OCI-M2 (cell line): ENCODE data around the gene SIGLEC9.

Source experiments
- DNase-seq: peaks from one replicate; lab custom pipeline; 2025; ENCODE audit not compliant: unreplicated experiment; lab: John Stamatoyannopoulos, UW

The SIGLEC9 gene

DNA sequence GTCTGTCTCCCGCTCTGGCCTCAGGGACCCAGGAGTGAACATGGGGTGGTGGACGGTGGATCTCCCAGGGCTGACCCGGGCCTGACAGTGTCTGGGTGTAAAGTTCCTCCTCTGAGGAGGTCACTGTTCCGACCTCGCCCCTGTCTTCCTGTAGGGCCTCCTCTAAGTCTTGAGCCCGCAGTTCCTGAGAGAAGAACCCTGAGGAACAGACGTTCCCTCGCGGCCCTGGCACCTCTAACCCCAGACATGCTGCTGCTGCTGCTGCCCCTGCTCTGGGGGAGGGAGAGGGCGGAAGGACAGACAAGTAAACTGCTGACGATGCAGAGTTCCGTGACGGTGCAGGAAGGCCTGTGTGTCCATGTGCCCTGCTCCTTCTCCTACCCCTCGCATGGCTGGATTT, at the start of gene SIGLEC9:
SIGLEC9 (plus strand) TSS at position 178 of the 400 bp plus-strand sequence; CDS start at position 247, 69 bp downstream.
- no peak for DNase-seq

- no peak for DNase-seq
Measured at GRCh38 chr19:51075998-51076397, 48.7 kb upstream of the SIGLEC9 start.

DNA sequence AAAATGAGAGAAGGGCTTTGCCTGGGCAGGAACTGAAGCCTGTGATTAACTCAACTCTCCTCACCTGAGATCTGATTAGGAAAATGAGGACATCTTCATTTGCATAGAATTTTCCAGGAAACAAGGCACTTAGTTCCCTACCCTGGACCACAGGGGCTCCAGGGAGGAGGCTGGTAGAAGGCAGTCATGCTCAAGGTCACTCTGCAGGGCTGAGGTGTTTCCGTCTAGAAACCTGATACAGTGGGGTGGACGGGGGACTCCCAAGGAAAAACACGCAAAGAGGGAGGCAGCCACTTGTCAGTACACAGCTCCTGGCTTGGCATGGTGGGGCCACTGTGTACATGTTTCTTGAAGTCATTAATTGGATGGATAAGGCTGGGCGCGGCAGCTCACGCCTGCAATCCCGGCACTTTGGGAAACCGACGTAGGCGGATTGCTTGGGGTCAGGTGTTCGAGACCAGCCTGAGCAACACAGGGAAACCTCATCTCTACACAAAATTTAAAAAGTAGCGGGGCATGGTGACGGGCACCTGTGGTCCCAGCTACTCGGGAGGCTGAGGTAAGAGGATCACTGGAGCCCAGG, 48.0 kb upstream of the SIGLEC9 start:
- no peak for DNase-seq

- DNase-seq, result no peak
Measured at GRCh38 chr19:51078104-51078503, 46.6 kb upstream of the SIGLEC9 start.

DNA sequence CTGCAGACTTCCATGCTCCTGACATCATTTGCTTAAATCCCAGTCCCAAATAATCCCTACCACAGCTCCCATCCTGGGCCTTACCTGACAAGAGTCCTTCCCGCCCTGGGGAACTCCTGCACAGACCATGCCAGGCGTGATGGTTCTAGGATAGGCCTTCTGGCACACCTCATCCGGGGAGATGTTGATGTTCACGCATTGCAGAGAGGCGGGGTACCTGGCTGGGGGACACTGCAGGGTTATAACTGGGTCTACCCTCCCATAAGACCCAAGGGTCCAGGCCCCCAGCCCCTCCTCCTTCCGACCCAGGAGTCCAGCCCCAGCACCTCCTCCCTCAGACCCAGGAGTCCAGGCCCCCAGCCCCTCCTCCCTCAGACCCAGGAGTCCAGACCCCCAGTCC, 46.0 kb upstream of the SIGLEC9 start:
- DNase-seq, result no peak

DNA sequence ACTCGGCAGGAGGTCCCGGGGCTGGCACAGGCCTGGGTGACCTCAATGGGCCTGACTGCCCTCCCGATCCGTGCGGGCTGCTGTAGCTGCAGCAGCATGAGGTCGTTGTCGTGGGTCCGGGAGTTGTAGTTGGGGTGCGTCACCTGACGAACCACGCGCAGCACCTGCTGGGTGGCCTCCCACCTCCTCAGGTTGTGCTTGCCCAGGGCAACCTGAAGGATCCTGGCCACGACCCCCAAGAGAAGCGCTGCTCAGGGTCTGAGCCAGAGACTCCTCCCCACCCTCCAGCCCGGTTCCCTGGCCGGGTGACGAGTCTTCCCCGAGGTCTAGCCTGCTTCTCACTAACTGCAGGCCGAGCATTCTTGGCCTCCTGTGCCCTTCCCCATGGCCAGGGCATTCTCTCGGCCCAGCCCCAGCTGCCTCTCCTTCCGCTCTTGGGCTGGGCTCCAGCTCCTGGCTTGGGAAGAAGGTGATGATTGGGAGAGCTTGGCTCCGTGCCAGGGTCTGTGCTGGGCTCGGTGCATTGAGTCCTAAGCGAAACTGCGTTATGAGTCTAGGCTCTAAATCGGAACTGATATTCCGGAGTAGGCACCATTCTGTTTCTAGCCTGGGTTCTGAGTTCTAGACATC, 45.1 kb upstream of the SIGLEC9 start:
- no peak for DNase-seq

GRCh38 chr19:51081476-51081875, 43.2 kb upstream of the SIGLEC9 start:
- DNase-seq, result no peak

DNA sequence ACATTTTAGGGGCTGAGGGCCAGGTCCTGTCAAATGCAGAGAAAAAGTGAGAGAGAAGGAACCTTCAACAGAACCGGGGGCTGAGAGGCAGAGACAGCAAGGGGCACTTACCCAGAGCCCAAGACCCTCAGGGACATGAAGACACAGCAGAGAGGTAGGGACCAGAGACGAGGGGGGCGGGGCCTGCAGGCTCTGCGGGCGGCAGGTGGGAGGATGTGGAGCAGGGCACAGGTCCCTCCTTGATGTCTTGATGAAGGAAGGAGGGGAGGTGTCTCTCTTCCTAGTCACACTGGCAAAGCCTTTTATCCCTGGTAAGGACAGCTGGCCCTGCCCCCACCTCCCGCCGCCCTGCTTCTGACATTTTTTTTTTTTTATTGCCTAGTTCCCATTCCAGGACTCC, 42.1 kb upstream of the SIGLEC9 start, which contains the start of gene KLK14:
KLK14 (minus strand) TSS at position 277 of the 400 bp plus-strand sequence; CDS start at position 4, 273 bp downstream.
- DNase-seq, result no peak

DNA sequence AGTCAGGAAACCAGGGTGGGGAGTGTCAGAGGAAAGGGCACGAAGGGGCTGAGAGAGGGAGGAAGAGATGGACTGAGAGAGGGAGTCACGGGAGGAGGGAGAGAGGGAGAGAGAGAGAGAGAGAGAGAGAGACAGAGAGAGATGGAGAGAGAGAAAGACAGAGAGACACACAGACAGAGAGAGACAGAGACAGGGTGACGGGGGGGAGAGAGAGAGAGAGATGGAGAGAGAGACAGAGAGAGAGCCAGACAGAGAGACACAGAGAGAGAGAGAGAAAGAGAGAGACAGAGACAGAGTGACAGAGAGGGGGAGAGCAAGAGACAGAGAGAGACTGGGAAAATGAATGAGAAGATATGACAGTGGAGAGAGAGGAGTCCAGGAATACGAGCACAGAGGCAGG, 41.5 kb upstream of the SIGLEC9 start:
- no peak for DNase-seq

DNA sequence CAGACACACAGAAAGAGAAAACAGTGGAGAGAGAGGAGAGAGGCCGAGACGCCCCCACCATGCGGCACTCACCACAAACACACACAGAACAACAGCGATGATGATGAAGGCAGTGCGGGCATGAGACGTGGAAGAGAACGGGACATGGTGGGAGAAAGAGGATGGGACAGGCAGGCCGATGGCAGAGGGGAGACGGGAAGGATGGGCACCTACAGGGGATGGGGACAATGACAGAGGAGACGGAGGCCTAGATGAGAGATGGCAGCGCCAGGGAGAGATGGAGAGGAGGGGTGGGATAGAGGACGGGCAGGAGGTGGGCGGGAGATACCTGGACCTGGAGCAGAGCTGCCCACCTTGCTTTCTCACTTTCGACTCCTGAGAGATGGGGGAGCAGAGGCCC, 40.9 kb upstream of the SIGLEC9 start:
- DNase-seq, result no peak

GRCh38 chr19:51084505-51084904, 40.2 kb upstream of the SIGLEC9 start:
- no peak for DNase-seq

- no peak for DNase-seq
Measured at GRCh38 chr19:51086153-51086850, 38.4 kb upstream of the SIGLEC9 start.

GRCh38 chr19:51089786-51090185, 34.9 kb upstream of the SIGLEC9 start:
- DNase-seq, result no peak

DNA sequence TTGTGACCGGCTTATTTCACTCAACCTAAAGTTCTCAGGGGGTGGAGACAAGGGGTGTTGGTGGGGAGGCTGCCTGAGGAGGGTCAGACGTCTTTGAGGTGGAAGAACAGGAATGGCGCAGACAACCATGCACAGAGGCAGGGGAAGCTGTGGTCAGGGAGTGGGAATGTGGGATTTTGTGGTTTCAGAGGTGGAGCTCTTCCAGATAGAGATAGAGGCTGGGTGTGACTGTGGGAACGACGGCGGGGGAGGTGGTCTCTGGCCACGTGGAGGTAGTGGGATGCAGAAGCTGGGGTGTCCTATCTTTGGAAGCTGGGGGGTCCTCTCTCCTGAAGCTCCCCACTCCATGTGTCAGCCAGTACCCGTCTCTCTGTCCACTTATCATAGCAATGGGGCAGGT, 34.2 kb upstream of the SIGLEC9 start:
- DNase-seq, result no peak

DNA sequence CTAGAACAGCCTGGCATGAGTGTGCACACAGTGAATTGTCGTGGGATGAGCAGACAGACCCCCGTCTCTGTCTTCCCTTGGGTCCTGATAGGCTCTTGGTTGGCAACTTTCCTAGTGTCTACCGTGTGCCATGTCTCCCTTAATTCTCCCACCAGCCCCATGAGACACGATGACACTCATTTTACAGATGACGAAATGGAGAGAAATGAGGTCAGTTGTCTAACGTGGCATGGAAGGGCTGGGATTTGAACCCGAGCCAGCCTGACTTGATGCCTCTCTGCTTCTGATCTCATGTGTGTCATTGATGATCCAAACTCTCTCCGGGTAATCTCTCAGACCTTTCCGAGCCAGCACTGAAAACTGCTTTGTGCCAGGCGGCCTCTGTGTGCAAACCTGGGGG, 33.6 kb upstream of the SIGLEC9 start:
- no peak for DNase-seq

DNA sequence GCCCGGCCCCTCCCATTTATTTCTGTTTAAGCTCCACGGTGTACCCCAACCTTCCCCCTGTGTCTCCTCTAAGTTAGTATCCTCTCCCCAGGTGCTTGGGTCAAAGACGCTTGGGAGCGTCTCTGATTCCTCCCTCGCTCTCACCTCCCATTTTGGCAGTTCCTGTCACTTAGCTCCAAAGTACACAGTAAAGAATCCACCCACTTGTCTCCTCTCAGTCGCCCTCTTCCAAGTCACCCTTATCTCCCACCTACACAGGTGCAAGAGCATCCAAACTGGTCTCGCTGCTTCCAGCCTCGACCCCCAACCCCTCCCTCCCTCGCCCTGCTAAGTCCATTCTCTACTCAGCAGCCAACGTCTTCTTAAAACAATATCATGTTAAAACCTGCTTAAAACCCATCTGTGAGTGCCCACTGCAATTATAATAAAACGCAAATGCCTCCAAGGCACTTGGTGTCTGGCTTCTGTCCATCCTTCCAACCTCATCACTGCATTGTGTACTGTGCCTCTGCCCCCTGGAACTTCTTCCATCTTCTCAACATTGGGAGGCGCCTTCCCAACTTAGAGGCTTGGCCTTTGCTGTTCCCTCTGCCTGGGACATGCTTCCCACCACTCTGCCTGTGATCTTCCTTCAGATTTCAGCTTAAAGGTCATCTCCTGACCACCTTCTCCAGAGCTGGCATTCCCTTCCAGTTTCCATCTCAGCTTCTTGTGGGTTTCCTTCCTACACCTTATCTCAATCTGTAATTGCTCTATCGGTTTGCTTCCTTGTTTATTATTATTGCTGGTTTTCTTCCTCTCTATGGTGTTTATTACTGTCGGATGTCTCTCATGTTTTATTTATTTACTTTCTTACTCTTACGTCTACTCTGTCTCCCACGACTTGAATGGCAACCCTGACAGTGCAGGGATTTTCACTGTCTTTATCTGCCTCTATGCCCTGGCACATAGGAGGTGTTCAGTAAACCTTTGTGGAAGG, 32.5 kb upstream of the SIGLEC9 start:
- DNase-seq, result no peak

DNA sequence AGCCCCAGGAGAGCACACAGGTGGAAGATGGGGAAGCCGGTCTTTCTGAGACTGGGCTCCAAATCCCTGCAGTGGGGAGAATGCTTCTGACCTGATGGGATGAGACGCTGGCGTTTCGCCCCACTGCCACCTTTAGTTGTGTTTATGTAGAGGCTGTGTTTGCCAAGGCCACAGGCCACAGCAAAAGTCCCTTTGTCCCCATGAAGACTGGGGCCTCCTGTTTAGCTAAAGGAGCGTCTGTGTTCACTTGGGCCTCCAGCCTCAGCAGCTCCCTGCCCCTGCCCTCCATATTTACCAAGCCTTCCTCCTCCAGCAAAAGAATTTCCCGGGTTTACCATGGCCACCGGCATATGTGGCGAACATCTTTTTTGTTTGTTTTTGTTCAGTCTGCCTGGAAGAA, 31.6 kb upstream of the SIGLEC9 start:
- no peak for DNase-seq

DNA sequence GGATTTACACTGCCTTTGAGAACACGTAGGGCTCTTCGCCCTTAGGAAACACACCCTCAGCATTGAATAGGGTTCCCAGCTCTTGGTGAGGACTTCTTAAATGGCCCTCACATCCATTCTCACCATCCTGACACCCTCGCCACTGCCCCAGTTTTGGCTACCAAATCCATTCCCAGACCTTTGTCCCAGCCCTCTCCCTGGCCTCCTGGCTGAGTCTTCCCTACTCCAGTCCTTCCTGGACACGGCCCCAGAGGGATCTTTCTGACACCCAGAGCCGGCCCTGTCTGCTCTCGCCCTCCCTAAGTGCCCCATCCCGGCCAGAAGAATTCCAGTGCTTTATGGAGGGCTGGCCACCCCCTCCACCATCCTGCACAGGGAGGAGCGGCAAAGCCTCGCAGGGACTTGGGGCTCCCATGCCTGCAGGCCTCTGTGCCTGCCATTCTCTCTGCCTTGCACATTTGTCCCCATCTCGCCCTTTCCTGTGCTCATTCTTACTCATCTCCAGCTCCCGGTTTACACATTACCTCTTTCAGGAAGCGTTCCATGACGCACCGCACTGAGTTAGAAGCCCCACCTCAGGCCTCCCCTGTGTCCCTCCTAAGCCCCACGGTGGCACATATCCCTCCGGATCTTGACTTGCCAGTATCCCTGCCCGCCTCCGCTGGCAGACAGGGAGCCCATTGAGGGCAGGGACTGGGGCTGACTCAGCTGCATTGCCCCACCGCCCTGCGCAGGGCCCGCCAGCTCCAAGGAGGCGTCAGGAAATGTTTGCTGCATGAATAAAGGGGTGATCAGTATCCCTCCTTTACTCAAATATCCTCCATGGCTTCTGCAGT, 31.0 kb upstream of the SIGLEC9 start:
- no peak for DNase-seq

DNA sequence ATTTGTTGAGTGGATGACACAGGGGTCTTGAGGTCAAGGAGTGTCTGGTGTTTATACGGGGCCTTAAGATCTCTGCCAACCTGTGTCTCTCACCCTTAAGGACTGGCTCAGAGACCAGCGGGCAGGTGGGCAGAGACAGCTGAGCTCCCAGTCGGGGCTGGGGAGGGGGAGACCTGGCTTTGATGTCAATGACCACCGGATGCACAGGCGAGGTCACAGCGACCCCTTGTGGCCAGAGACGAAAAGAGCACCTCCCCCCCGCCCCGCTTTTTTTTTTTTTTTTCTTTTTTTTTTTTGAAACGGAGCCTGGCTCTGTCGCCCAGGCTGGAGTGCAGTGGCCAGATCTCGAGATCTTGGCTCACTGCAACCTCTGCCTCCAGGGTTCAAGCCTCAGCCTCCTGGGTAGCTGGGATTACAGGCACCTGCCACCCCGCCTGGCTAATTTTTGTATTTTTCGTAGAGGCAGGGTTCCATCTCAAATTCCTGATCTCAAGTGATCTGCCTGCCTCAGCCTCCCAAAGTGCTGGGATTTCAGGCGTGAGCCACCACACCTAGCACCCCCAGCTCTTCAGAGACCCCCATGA, 29.9 kb upstream of the SIGLEC9 start:
- no peak for DNase-seq
